Cardiac muscle cell (in vitro differentiated cells and primary cell): ENCODE data around the gene CFAP54. TPM values are rescaled to one million over a fixed set of nuclear protein-coding genes. Genes with fewer than 3 reads are reported as not detected.
"Not testable (repeated sequence)": the region's sequence is repeated elsewhere in the genome, so short reads cannot be mapped to it uniquely, and the experiment has no call there.

Experiments
- DNase-seq, 2 donors: peaks; one replicate each; pipeline versions ENCODE4 v3.0.0 to v3.0.0-alpha.2; 2010 to 2017; ENCODE audit warnings: low read depth in 1 of 2, low spot score in 1 of 2
- H3K27ac ChIP-seq: fragments of 200-600 bp; sonication (generic); 2 replicates; pipeline ENCODE4 v1.5.1; 2016
- H3K27me3 ChIP-seq: fragments of 200-600 bp; sonication (generic); 2 replicates; pipeline ENCODE4 v1.6.0; 2016; ENCODE audit warnings: control low read depth
- H3K36me3 ChIP-seq: fragments of 200-600 bp; sonication (generic); 2 replicates; pipeline ENCODE4 v1.5.1; 2016; ENCODE audit warnings: control low read depth
- H3K4me1 ChIP-seq: fragments of 200-600 bp; sonication (generic); 2 replicates; pipeline ENCODE4 v1.8.1; 2017; ENCODE audit warnings: low read depth, mild to moderate bottlenecking, mixed run types
- H3K4me3 ChIP-seq: fragments of 200-600 bp; sonication (generic); 2 replicates; pipeline ENCODE4 v1.5.1; 2016; ENCODE audit warnings: mild to moderate bottlenecking
- H3K9me3 ChIP-seq: fragments of 200-600 bp; sonication (generic); 2 replicates; pipeline ENCODE4 v1.5.1; 2017; ENCODE audit warnings: low read depth, mild to moderate bottlenecking, control low read depth
- CTCF ChIP-seq: IDR thresholded peaks from 2 replicates; pipeline ENCODE4 v1.5.1; 2012; ENCODE audit warnings: low read depth, mild to moderate bottlenecking, low read length
- polyA plus RNA-seq: library from polyadenylated mRNA; unstranded; fragments of >200 nt; fragmentation: Nextera tagmentation; extraction: Ambion mirVana; gene quantifications from 2 replicates; pipeline ENCODE4 v1.2.1, GENCODE V29; 2016
- total RNA-seq: library from RNA; depleted of rRNA; stranded (reverse); fragments of >200 nt; gene quantifications from 2 replicates; pipeline ENCODE4 v1.2.3, GENCODE V29; 2016

Gene CFAP54
- total and polyA plus RNA-seq, 2 experiments from 2014 or later, result 0.86 to 2.0 TPM

- H3K27ac ChIP-seq, result no peak overlapping the region
- no peak for TF ChIP-seq CTCF
- no peaks in the 10 kb centered on the region for H3K36me3 ChIP-seq
- no peak overlapping the region for H3K4me3 ChIP-seq
- no peaks in the 10 kb centered on the region for H3K4me1 ChIP-seq
- no peak for DNase-seq
- no peaks in the 10 kb centered on the region for H3K9me3 ChIP-seq
- no peaks in the 10 kb centered on the region for H3K27me3 ChIP-seq
Measured at GRCh38 chr12:96482086-96482485, 7.3 kb upstream of the CFAP54 start.

- Histone ChIP-seq H3K27ac (no peak overlapping the region), H3K27me3 (peaks cover under 1% of the 10 kb centered on the region), H3K36me3 (no peaks in the 10 kb centered on the region), H3K4me3 (no peak overlapping the region), H3K9me3 (no peaks in the 10 kb centered on the region), H3K4me1 (no peaks in the 10 kb centered on the region)
- no peak for DNase-seq
- TF ChIP-seq CTCF, result no peak
Measured at GRCh38 chr12:96483116-96483515, 6.3 kb upstream of the CFAP54 start.

- DNase-seq, result peak in 1 of 2 donors; percentile 70
- Histone ChIP-seq H3K27me3 (peaks cover 17% of the 10 kb centered on the region), H3K4me1 (no peaks in the 10 kb centered on the region), H3K9me3 (no peaks in the 10 kb centered on the region), H3K4me3 (no peak overlapping the region), H3K27ac (no peak overlapping the region), H3K36me3 (no peaks in the 10 kb centered on the region)
- TF ChIP-seq CTCF, result no peak
Measured at GRCh38 chr12:96486751-96487613, 2.4 kb upstream of the CFAP54 start.

- Histone ChIP-seq H3K9me3 (no peaks in the 10 kb centered on the region), H3K27ac (no peak overlapping the region), H3K27me3 (peaks cover 17% of the 10 kb centered on the region)
Measured at GRCh38 chr12:96487634-96488033, 1.7 kb upstream of the CFAP54 start.

GRCh38 chr12:96493106-96493505 lies 3.7 kb downstream of the CFAP54 start:
- Histone ChIP-seq H3K27me3 (peaks cover 17% of the 10 kb centered on the region), H3K4me3 (no peak overlapping the region), H3K36me3 (no peaks in the 10 kb centered on the region), H3K4me1 (no peaks in the 10 kb centered on the region), H3K27ac (no peak overlapping the region), H3K9me3 (no peaks in the 10 kb centered on the region)
- DNase-seq, result peak in 1 of 2 donors; percentile 43
- no peak for TF ChIP-seq CTCF

More at GRCh38 chr12:96487634-96488033, 1.7 kb upstream of the CFAP54 start:
- no peaks in the 10 kb centered on the region for H3K4me1 ChIP-seq
- TF ChIP-seq CTCF, result no peak
- no peak for DNase-seq
- H3K36me3 ChIP-seq, result no peaks in the 10 kb centered on the region
- H3K4me3 ChIP-seq, result no peak overlapping the region

- H3K36me3 ChIP-seq, H3K27ac ChIP-seq, H3K9me3 ChIP-seq, H3K4me3 ChIP-seq, H3K4me1 ChIP-seq, H3K27me3 ChIP-seq, DNase-seq: not testable (repeated sequence)
Measured at GRCh38 chr12:96494154-96494553, 4.8 kb downstream of the CFAP54 start.
